ENCODE data around the gene MYL6B. TPM values are rescaled to one million over a fixed set of nuclear protein-coding genes. Genes with fewer than 3 reads are reported as not detected.

The MYL6B gene
- polyA plus RNA-seq, 1 donor, result 59.5 TPM

GRCh38 chr12:56137853-56138571, 14.4 kb upstream of the MYL6B start:
- no peak overlapping the region for H3K4me3 ChIP-seq (ENCODE audit: low read length)
- H3K36me3 ChIP-seq (ENCODE audit: control insufficient read depth, insufficient read depth, low read length), result peaks cover 68% of the 10 kb centered on the region
- H3K27me3 ChIP-seq (ENCODE audit: control insufficient read depth, insufficient read depth, low read length), result no peaks in the 10 kb centered on the region
- H3K4me1 ChIP-seq (ENCODE audit: control insufficient read depth, insufficient read depth, low read length), result no peaks in the 10 kb centered on the region
- DNase-seq, result no peak
- H3K9me3 ChIP-seq (ENCODE audit: control insufficient read depth, low read depth, low read length), result no peaks in the 10 kb centered on the region
- no CpG with 5 or more reads among the region's 14 CpGs for WGBS (ENCODE audit: insufficient coverage, low lambda C conversion rate)
- no peak overlapping the region for H3K27ac ChIP-seq (ENCODE audit: low read length)

GRCh38 chr12:56141946-56142784, 10.2 kb upstream of the MYL6B start:
- DNase-seq, result no peak
- WGBS (ENCODE audit: insufficient coverage, low lambda C conversion rate), result no CpG with 5 or more reads among the region's 19 CpGs
- H3K9me3 ChIP-seq (ENCODE audit: control insufficient read depth, low read depth, low read length), result no peaks in the 10 kb centered on the region
- H3K4me1 ChIP-seq (ENCODE audit: control insufficient read depth, insufficient read depth, low read length), result peaks cover 20% of the 10 kb centered on the region
- no peak overlapping the region for H3K4me3 ChIP-seq (ENCODE audit: low read length)
- no peaks in the 10 kb centered on the region for H3K27me3 ChIP-seq (ENCODE audit: control insufficient read depth, insufficient read depth, low read length)
- no peak overlapping the region for H3K27ac ChIP-seq (ENCODE audit: low read length)
- peaks cover 63% of the 10 kb centered on the region for H3K36me3 ChIP-seq (ENCODE audit: control insufficient read depth, insufficient read depth, low read length)

GRCh38 chr12:56143217-56143616, 9.2 kb upstream of the MYL6B start:
- no peak overlapping the region for H3K4me3 ChIP-seq (ENCODE audit: low read length)
- no peaks in the 10 kb centered on the region for H3K9me3 ChIP-seq (ENCODE audit: control insufficient read depth, low read depth, low read length)
- no peak for DNase-seq
- peaks cover 53% of the 10 kb centered on the region for H3K36me3 ChIP-seq (ENCODE audit: control insufficient read depth, insufficient read depth, low read length)
- WGBS (ENCODE audit: insufficient coverage, low lambda C conversion rate), result 100% methylated on average over 1 of the region's 4 CpGs
- H3K4me1 ChIP-seq (ENCODE audit: control insufficient read depth, insufficient read depth, low read length), result peaks cover 20% of the 10 kb centered on the region
- H3K27me3 ChIP-seq (ENCODE audit: control insufficient read depth, insufficient read depth, low read length), result no peaks in the 10 kb centered on the region
- no peak overlapping the region for H3K27ac ChIP-seq (ENCODE audit: low read length)

- H3K27me3 ChIP-seq (ENCODE audit: control insufficient read depth, insufficient read depth, low read length), result no peaks in the 10 kb centered on the region
- H3K9me3 ChIP-seq (ENCODE audit: control insufficient read depth, low read depth, low read length), result no peaks in the 10 kb centered on the region
- peak in 1 of 2 donors; percentile 46 for DNase-seq
- H3K27ac ChIP-seq (ENCODE audit: low read length), result peak overlapping the region; percentile 1
- H3K4me1 ChIP-seq (ENCODE audit: control insufficient read depth, insufficient read depth, low read length), result peaks cover 20% of the 10 kb centered on the region
- no CpG with 5 or more reads among the region's 8 CpGs for WGBS (ENCODE audit: insufficient coverage, low lambda C conversion rate)
- peaks cover 47% of the 10 kb centered on the region for H3K36me3 ChIP-seq (ENCODE audit: control insufficient read depth, insufficient read depth, low read length)
- H3K4me3 ChIP-seq (ENCODE audit: low read length), result no peak overlapping the region
Measured at GRCh38 chr12:56143870-56144269, 8.5 kb upstream of the MYL6B start.

- Histone ChIP-seq H3K36me3 (ENCODE audit: control insufficient read depth, insufficient read depth, low read length) (peaks cover 37% of the 10 kb centered on the region), H3K27me3 (ENCODE audit: control insufficient read depth, insufficient read depth, low read length) (no peaks in the 10 kb centered on the region), H3K4me3 (ENCODE audit: low read length) (no peak overlapping the region), H3K9me3 (ENCODE audit: control insufficient read depth, low read depth, low read length) (no peaks in the 10 kb centered on the region), H3K27ac (ENCODE audit: low read length) (no peak overlapping the region), H3K4me1 (ENCODE audit: control insufficient read depth, insufficient read depth, low read length) (peaks cover 20% of the 10 kb centered on the region)
- DNase-seq, result no peak
- 80% methylated on average over 1 of the region's 3 CpGs for WGBS (ENCODE audit: insufficient coverage, low lambda C conversion rate)
Measured at GRCh38 chr12:56145217-56145616, 7.2 kb upstream of the MYL6B start.

GRCh38 chr12:56146492-56147460, 5.6 kb upstream of the MYL6B start:
- Histone ChIP-seq H3K9me3 (ENCODE audit: control insufficient read depth, low read depth, low read length) (no peaks in the 10 kb centered on the region), H3K4me1 (ENCODE audit: control insufficient read depth, insufficient read depth, low read length) (peaks cover 25% of the 10 kb centered on the region), H3K27me3 (ENCODE audit: control insufficient read depth, insufficient read depth, low read length) (no peaks in the 10 kb centered on the region), H3K4me3 (ENCODE audit: low read length) (no peak overlapping the region), H3K36me3 (ENCODE audit: control insufficient read depth, insufficient read depth, low read length) (peaks cover 30% of the 10 kb centered on the region), H3K27ac (ENCODE audit: low read length) (peak overlapping the region; percentile 47)
- WGBS (ENCODE audit: insufficient coverage, low lambda C conversion rate), result 78% methylated on average over 4 of the region's 13 CpGs
- DNase-seq, result peak; percentile 71 to 81

GRCh38 chr12:56150563-56150962, 1.8 kb upstream of the MYL6B start:
- WGBS (ENCODE audit: insufficient coverage, low lambda C conversion rate), result 74% methylated on average over 3 of the region's 3 CpGs
- Histone ChIP-seq H3K36me3 (ENCODE audit: control insufficient read depth, insufficient read depth, low read length) (peaks cover 2% of the 10 kb centered on the region), H3K4me1 (ENCODE audit: control insufficient read depth, insufficient read depth, low read length) (peaks cover 32% of the 10 kb centered on the region), H3K27me3 (ENCODE audit: control insufficient read depth, insufficient read depth, low read length) (no peaks in the 10 kb centered on the region), H3K27ac (ENCODE audit: low read length) (no peak overlapping the region), H3K4me3 (ENCODE audit: low read length) (no peak overlapping the region), H3K9me3 (ENCODE audit: control insufficient read depth, low read depth, low read length) (no peaks in the 10 kb centered on the region)
- DNase-seq, result peak in 1 of 2 donors; percentile 32

GRCh38 chr12:56151672-56152131, 685 bp upstream of the MYL6B start:
- DNase-seq, result peak; percentile 67 to 85
- Histone ChIP-seq H3K36me3 (ENCODE audit: control insufficient read depth, insufficient read depth, low read length) (peaks cover 2% of the 10 kb centered on the region), H3K27ac (ENCODE audit: low read length) (peak overlapping the region; percentile 94), H3K4me3 (ENCODE audit: low read length) (peak overlapping the region; percentile 71), H3K4me1 (ENCODE audit: control insufficient read depth, insufficient read depth, low read length) (peaks cover 26% of the 10 kb centered on the region), H3K9me3 (ENCODE audit: control insufficient read depth, low read depth, low read length) (no peaks in the 10 kb centered on the region), H3K27me3 (ENCODE audit: control insufficient read depth, insufficient read depth, low read length) (no peaks in the 10 kb centered on the region)
- WGBS (ENCODE audit: insufficient coverage, low lambda C conversion rate), result no CpG with 5 or more reads among the region's 12 CpGs

- Histone ChIP-seq H3K4me1 (ENCODE audit: control insufficient read depth, insufficient read depth, low read length) (peaks cover 22% of the 10 kb centered on the region), H3K4me3 (ENCODE audit: low read length) (peak overlapping the region; percentile 71), H3K36me3 (ENCODE audit: control insufficient read depth, insufficient read depth, low read length) (peaks cover 2% of the 10 kb centered on the region), H3K27me3 (ENCODE audit: control insufficient read depth, insufficient read depth, low read length) (no peaks in the 10 kb centered on the region), H3K27ac (ENCODE audit: low read length) (peak overlapping the region; percentile 94), H3K9me3 (ENCODE audit: control insufficient read depth, low read depth, low read length) (no peaks in the 10 kb centered on the region)
- no CpG with 5 or more reads among the region's 8 CpGs for WGBS (ENCODE audit: insufficient coverage, low lambda C conversion rate)
- peak in 1 of 2 donors; percentile 58 for DNase-seq
Measured at GRCh38 chr12:56152756-56153677, 630 bp downstream of the MYL6B start.
